MV-4-11 (cell line): ENCODE data around the gene CCDC60.
A peak's percentile ranks its signal among the peaks of the same experiment; 100 is the strongest.

Experiments used
- DNase-seq: peaks from one replicate; lab custom pipeline; 2025; lab: John Stamatoyannopoulos, UW

CCDC60 gene

GRCh38 chr12:119447126-119447525 lies 112.6 kb downstream of the CCDC60 start:
- DNase-seq, result no peak

GRCh38 chr12:119447618-119448017 lies 113.1 kb downstream of the CCDC60 start:
- DNase-seq, result no peak

- no peak for DNase-seq
Measured at GRCh38 chr12:119448611-119449131, 114.1 kb downstream of the CCDC60 start.

- DNase-seq, result no peak
Measured at GRCh38 chr12:119450771-119451170, 116.2 kb downstream of the CCDC60 start.

- DNase-seq, result no peak
Measured at GRCh38 chr12:119456824-119457223, 122.3 kb downstream of the CCDC60 start.

GRCh38 chr12:119457271-119457670 lies 122.7 kb downstream of the CCDC60 start:
- DNase-seq, result no peak

GRCh38 chr12:119459481-119459880 lies 125.0 kb downstream of the CCDC60 start:
- DNase-seq, result no peak

GRCh38 chr12:119460876-119461275 lies 126.3 kb downstream of the CCDC60 start:
- DNase-seq, result no peak

GRCh38 chr12:119461636-119462214 lies 127.2 kb downstream of the CCDC60 start:
- DNase-seq, result no peak

GRCh38 chr12:119463211-119463926 lies 128.8 kb downstream of the CCDC60 start:
- DNase-seq, result peak; percentile 10

GRCh38 chr12:119468296-119468695 lies 133.8 kb downstream of the CCDC60 start:
- DNase-seq, result no peak

GRCh38 chr12:119475650-119476049 lies 141.1 kb downstream of the CCDC60 start:
- no peak for DNase-seq

- DNase-seq, result no peak
Measured at GRCh38 chr12:119476951-119477350, 142.4 kb downstream of the CCDC60 start.

GRCh38 chr12:119479121-119479561 lies 144.6 kb downstream of the CCDC60 start:
- no peak for DNase-seq

- DNase-seq, result no peak
Measured at GRCh38 chr12:119480551-119480950, 146.0 kb downstream of the CCDC60 start.

GRCh38 chr12:119486599-119487154 lies 152.1 kb downstream of the CCDC60 start:
- no peak for DNase-seq

GRCh38 chr12:119491814-119492213 lies 157.3 kb downstream of the CCDC60 start:
- DNase-seq, result no peak

- no peak for DNase-seq
Measured at GRCh38 chr12:119500209-119500608, 165.7 kb downstream of the CCDC60 start.

GRCh38 chr12:119501052-119501451 lies 166.5 kb downstream of the CCDC60 start:
- no peak for DNase-seq

- no peak for DNase-seq
Measured at GRCh38 chr12:119505001-119505400, 170.5 kb downstream of the CCDC60 start.

GRCh38 chr12:119512772-119513497 lies 178.4 kb downstream of the CCDC60 start:
- no peak for DNase-seq

- DNase-seq, result no peak
Measured at GRCh38 chr12:119528241-119528640, 193.7 kb downstream of the CCDC60 start.

GRCh38 chr12:119540476-119540875 lies 205.9 kb downstream of the CCDC60 start:
- DNase-seq, result no peak
